RPMI8226 (cell line): ENCODE results near the gene KIAA0930.
A peak's percentile ranks its signal among the peaks of the same experiment; 100 is the strongest.
"Not testable (repeated sequence)": the region's sequence is repeated elsewhere in the genome, so short reads cannot be mapped to it uniquely, and the experiment has no call there.

Experiments used
- DNase-seq: peaks from one replicate; pipeline ENCODE4 v3.0.0-alpha.2; 2015

The KIAA0930 gene

GRCh38 chr22:45240810-45241631, at the start of gene KIAA0930:
Gene KIAA0930, minus strand, starts transcription at chr22:45240894. Its CDS starts 191 bp downstream, at chr22:45240703.
- DNase-seq = peak; percentile 78

DNA sequence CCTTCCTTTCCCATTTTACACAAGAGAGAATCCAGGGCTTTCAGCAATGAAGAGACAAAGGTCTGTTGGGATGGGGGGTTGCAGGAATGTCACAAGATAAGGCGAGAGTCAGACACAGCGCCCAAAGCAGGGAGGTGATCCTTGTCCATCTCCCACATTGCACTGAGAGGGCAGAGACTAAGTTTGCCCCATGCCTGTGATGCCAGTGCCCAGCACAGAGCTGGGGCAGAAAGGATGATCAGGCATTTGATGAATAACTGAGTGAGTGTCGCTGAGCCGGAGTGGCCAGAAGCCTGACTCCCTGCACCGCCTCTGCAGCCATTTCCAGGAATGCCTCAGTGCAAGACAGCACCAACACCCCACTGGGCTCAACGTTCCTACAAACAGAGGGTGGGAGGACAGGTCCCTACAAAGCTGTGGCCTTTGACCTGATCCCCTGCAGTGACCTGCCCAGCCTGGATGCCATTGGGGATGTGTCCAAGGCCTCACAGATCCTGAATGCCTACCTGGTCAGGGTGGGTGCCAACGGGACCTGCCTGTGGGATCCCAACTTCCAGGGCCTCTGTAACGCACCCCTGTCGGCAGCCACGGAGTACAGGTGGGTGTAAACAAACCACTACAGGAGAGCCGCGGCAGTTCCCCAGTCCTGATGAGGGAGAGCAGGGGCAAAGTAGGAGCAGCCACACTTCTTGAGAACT, 46.3 kb upstream of the KIAA0930 start:
- DNase-seq = no peak

- no peak for DNase-seq
Measured at GRCh38 chr22:45285263-45286058, 44.8 kb upstream of the KIAA0930 start.

DNA sequence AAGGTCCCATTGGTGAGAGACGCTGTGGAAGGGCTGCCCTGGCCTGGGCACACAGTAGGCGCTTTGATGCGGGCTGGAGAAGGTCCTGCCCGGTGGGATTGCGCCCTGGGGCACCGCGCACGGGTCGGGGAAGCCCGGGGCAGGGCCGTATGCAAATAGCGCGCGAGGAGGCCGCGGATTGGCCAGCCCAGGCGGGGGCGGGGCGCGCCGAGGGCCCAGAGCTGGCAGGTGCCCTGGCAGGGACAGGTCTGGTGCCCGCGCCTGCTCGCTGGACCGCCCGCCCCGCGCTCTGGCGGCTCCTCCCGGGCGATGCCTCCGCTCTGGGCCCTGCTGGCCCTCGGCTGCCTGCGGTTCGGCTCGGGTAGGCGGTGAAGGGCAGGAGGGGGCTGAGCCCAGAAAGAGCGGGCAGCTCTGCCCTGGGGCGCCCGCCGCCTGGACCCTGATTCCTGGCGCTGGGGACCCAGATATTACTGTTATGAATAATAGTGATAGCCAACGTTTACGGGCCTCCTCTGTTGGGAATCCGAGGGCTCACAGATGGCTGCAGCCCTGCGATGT, 44.1 kb upstream of the KIAA0930 start, which contains the start of gene UPK3A:
Gene UPK3A, plus strand, starts transcription at position 245 of the 558 bp plus-strand sequence. Its CDS starts 65 bp downstream, at position 310.
- DNase-seq = peak; percentile 72

GRCh38 chr22:45281010-45281409, 40.3 kb upstream of the KIAA0930 start:
- no peak for DNase-seq

DNA sequence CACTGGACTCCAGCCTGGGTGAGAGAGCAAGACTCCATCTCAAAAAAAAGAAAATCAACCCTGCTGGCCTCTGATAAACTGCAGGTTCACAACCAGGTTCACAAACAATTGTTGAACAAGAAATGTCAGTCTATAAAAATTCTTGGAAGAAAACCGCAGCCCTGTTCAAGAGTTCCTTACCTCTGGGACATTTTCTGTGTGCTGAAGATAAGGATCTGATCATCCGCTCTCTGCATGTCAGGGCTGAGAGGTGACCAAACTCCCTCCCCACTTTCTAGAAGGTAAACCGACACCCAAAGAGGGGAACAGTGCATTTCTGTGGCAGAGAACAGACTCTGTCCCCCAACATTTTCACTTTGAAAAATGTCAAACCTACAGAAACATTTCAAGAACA, 39.9 kb upstream of the KIAA0930 start:
- DNase-seq = no peak

GRCh38 chr22:45278125-45278524, 37.4 kb upstream of the KIAA0930 start:
- DNase-seq = no peak

DNA sequence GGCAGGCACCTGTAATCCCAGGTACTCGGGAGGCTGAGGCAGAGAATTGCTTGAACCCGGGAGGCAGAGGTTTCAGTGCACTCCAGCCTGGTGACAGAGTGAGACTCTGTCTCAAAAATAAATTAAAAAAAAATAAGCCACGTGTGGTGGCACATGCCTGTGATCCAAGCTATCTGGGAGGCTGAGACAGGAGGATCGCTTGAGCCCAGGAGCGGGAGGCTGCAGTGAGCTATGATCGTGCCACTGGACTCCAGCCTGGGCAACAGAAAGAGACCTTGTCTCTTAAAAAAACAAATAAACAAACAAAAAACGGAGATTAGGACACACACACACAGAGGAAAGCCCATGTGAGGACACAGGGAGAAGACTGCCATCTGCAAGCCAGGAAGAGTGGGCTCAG, 37.0 kb upstream of the KIAA0930 start:
- DNase-seq = not testable (repeated sequence)

- no peak for DNase-seq
Measured at GRCh38 chr22:45276507-45277105, 35.9 kb upstream of the KIAA0930 start.

DNA sequence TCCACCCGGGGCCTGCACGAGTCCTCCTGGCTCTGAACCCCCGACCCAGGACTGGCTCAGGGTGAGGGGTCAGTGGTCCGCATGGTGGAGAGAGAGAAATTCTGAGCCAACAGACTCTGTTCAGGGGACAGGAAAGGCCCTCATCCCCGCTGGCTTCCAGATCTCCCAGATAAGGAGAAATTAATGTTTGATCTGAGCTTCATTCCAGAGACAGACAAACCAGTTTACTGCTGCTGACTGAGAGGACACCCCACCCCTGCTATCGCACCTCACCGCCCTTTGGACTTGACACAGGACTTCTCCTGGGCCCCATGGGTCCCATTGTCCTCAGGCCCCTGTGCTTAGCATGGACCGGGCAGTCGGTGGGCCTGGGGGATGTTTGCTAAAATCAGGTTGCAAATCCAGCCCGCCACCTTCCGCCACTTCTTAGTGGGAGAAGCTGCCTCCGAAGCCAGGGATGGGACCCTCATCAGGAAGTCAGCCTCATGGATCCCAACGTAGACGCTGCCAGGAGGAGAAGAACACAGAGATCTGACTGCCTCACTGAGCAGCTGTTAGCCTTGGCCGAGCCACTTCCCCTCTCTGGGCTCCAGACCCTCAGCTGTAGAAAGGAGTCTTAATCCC, 32.9 kb upstream of the KIAA0930 start:
- no peak for DNase-seq

DNA sequence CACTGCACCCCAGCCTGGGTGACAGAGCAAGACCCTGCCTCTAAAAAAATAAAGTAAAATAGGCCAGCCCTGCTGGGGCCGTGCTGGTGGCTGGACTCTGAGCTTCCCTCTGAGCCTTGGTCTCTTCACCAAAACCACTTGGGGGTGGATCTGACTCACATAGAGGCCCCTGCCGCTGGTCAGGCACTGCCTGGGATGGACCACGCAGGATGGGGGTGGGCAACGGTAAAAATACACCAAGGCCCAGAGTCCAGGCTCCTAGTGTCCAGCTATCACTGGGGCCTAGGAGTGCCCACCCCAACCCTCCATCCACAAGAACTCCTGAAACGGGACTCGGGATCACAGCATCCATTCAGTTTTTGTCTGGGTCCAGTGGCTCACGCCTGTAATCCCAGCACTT, 31.8 kb upstream of the KIAA0930 start:
- DNase-seq = no peak

- no peak for DNase-seq
Measured at GRCh38 chr22:45271667-45272201, 31.0 kb upstream of the KIAA0930 start.

- no peak for DNase-seq
Measured at GRCh38 chr22:45270095-45271020, 29.7 kb upstream of the KIAA0930 start.

DNA sequence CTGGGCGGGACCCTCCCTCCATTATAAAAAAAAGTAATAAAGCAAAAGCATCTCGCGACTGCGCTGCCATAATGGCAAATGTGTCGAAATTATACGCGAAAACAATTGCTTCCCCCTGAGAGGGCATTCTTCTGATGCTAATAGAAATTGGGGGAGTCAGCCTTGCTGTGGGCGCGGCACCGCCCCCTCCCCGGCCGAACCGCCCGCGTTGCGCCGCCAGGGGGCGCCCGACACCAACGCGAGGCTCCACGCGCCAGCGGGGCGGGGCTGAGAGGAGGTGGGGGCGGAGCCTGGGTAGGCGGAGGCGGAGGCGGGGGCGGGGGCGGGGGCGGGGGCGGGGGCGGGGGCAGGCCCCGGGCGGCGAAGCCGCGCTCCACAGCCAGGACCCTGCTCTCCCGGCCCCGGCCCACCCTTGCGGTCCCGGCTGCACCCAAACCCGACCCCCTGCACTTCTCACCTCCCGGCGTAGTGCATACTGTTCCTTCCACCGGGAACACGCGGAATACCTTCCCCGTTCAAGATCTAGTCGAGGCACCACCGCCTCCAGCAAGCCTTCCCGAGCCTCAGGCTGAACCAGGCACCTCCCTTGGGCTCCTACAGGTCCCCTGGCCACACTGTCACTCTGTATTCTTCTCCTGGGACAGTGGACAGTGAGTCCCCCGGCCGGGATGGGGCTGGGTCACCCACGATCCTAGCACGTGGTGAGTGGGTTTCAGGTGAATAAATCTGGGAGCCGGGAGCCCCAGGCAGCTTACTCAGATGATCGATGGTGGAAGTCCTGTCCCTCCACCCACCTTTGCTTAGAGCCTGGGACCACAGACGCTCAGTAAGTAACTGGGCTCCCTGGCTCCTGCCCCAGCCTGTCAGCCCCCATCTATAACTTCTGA, 28.5 kb upstream of the KIAA0930 start:
- peak; percentile 88 for DNase-seq

GRCh38 chr22:45268167-45268957, 27.7 kb upstream of the KIAA0930 start:
- peak; percentile 26 for DNase-seq

DNA sequence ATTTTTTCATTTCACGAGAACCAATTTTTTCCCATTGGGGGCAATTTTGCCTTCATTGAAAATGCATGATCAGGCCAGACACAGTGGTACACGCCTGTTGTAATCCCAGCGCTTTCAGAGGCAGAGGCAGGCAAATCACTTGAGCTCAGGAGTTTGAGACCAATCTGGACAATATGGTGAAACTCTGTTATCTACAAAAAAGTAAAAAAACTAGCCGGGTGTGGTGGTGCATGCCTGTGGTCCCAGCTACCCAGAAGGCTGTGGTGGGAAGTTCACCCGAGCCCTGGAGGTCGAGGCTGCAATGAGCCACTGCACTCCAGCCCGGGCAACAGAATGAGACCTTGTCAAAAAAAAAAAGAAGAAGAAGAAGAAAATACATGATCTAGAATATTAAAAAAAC, 24.8 kb upstream of the KIAA0930 start:
- no peak for DNase-seq

DNA sequence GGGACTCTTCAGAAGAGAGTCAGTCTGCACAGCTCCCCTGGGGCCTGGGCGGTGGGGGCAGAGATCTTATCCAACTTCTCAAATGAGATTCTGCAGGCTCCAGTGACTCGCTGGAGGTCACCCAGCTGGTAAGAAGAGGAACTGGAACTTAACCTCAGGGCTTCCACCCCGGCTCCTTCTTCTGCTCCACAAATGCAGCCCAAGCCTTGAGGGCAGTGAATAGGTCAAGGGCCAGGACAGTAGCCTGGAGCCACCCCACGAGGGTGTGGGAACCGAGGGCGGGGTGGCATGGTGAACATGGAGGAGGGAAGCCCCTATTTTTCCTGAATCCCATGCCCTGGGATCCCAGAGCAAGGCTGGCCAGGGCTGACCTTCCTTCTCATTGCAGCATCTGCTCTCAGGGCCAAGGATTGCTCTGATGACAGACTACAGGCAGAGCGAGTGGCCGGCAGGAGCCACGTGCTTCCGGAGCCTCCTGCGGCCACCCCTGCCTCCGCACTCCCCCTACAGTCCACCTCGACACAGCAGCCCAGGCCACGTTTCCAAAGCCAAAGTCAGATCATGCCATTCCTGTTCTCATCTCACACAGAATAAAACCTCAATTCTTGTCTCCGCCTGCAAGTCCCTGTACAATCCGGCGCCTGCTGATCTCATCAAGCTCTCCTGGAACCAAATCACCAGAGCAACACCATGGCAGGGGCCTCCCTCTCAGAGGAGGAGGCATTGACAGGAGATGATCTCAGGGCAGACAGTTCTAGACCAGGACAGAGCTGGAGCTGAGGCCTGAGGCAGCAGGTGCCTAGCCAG, 23.0 kb upstream of the KIAA0930 start:
- peak; percentile 92 for DNase-seq
